GM12892 (cell line): Measurements from ENCODE around the gene DUSP5.

Source experiments
- POLR2A ChIP-seq: IDR thresholded peaks from 2 replicates; pipeline ENCODE4 v1.6.1; 2011; ENCODE audit warnings: low read depth, low read length, control low read depth
- TAF1 ChIP-seq: IDR thresholded peaks from 2 replicates; pipeline ENCODE4 v1.6.1; 2011; ENCODE audit warnings: low read depth, mild to moderate bottlenecking, control low read depth, low read length, borderline replicate concordance

DNA sequence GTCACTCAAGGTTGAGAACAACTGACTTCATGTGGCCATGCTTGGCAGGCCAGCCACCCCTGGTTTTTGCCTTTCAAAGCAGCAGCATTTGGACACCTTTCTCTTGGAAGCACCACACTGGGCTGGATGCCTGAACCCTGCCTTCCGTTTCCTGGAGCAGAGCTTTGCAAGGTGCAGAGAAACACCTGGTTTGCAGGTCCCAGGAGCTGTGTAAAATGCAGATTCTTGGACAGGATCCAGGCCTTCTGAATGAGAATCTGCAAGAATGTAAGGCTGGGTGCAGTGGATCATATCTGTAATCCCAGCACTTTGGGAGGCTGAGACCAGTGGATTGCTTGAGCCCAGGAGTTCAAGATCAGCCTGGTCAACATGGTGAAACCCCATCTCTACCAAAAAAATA, 18.0 kb upstream of the DUSP5 start:
- TF ChIP-seq POLR2A, result no peak
- no peak for TF ChIP-seq TAF1
